ENCODE results near the gene GRIA3.
"Not testable (repeated sequence)": the region's sequence is repeated elsewhere in the genome, so short reads cannot be mapped to it uniquely, and the experiment has no call there.

The GRIA3 gene

GRCh38 chrX:123499787-123500186 is 315.7 kb downstream of the GRIA3 start:
- CTCF ChIA-PET, result no interaction called here
- POLR2A ChIA-PET (ENCODE audit: low non-redundant PET), result no interaction called here
- TF ChIP-seq CTCF (conservative IDR thresholded peaks at IDR 0.05; ENCODE audit: low read depth), result no peak
- no peak overlapping the region for H3K27ac ChIP-seq
- DNase-seq (ENCODE audit: low spot score), result no peak

- ChIA-PET POLR2A (ENCODE audit: low non-redundant PET) (no interaction called here), CTCF (no interaction called here)
- DNase-seq (ENCODE audit: low spot score), result no peak
- TF ChIP-seq CTCF (conservative IDR thresholded peaks at IDR 0.05; ENCODE audit: low read depth), result no peak
- no peak overlapping the region for H3K27ac ChIP-seq
These were observed 320.0 kb downstream of the GRIA3 start for GRCh38 chrX:123504047-123504446.

GRCh38 chrX:123504630-123505270 is 320.7 kb downstream of the GRIA3 start:
- no peak overlapping the region for H3K27ac ChIP-seq
- CTCF ChIA-PET, result interaction anchor here (0.5 to 0.7 kb wide), 2 partner anchors 10 to 1758 kb away, joined by 4 read pairs; no protein-coding TSS in a partner anchor
- no peak for TF ChIP-seq CTCF (conservative IDR thresholded peaks at IDR 0.05; ENCODE audit: low read depth)
- no peak for DNase-seq (ENCODE audit: low spot score)
- POLR2A ChIA-PET (ENCODE audit: low non-redundant PET), result no interaction called here

DNA sequence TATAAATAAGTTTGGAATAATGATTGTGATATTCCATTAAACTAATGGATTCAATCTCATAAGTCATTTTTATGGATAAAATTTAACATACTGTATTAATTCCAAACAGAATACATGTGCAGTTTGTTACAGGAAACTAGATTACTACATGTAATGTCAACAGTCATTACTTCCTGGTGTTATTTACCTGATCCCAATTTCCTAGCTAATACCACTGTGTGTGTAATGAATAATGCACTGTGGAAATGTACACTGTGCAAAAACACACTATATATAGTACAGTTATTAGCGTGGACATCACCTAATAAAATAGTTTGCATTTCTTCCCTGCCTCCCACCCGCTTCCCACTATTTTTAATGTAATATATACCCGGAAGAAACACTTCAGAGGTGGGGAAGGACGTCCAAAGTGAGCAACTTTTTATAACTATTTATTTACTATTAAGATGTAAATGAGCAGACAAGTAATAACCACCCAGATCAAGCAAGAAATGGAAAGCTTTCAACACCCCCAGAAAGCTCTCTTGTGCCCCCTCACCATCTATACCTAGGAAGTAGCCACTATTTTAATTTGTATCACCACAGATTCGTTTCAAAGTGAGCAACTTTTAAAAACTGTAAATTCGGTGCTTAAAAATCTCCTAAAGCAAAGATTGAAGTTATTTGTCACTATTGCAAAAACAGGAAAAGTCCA is 329.7 kb downstream of the GRIA3 start:
- POLR2A ChIA-PET (ENCODE audit: low non-redundant PET), result no interaction called here
- CTCF ChIA-PET, result interaction anchor here (0.7 kb wide), 1 partner anchor 27 kb away, joined by 3 read pairs; no protein-coding TSS in a partner anchor
- no peak overlapping the region for H3K27ac ChIP-seq
- TF ChIP-seq CTCF (conservative IDR thresholded peaks at IDR 0.05; ENCODE audit: low read depth), result no peak
- DNase-seq (ENCODE audit: low spot score), result peak; percentile 5

- POLR2A ChIA-PET (ENCODE audit: low non-redundant PET); H3K27ac ChIP-seq: not testable (repeated sequence)
- CTCF ChIA-PET, result interaction anchor here (0.7 kb wide), 1 partner anchor 27 kb away, joined by 3 read pairs; no protein-coding TSS in a partner anchor
- TF ChIP-seq CTCF (conservative IDR thresholded peaks at IDR 0.05; ENCODE audit: low read depth), result peak; percentile 38; the same call in 1 of the 2 replicates
- DNase-seq (ENCODE audit: low spot score), result peak; percentile 3
These were observed 330.2 kb downstream of the GRIA3 start for GRCh38 chrX:123514279-123514640.

DNA sequence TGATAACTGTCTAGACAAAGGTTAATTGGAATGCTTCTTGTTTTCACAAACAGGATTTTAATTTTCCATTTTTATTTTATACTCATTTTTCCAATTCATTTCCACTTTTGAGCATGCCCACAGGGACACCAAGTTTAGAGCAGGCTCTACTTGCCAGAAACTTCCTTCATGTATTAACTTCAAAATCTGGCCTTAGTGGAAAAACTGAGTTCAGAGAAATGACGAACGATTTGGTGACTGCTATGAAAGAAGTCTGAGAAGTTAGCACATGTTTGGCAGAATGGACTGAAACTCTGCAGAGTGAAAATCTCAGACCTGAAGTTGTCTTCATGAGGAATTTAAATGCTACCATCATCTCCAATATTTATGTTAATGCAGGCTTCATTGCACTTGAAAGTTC is 334.7 kb downstream of the GRIA3 start:
- CTCF ChIA-PET, result no interaction called here
- no peak for TF ChIP-seq CTCF (conservative IDR thresholded peaks at IDR 0.05; ENCODE audit: low read depth)
- H3K27ac ChIP-seq, result no peak overlapping the region
- POLR2A ChIA-PET (ENCODE audit: low non-redundant PET), result no interaction called here
- DNase-seq (ENCODE audit: low spot score), result no peak
